Stomach (tissue), 4 donors: ENCODE results near the gene PRKG1.

Source experiments
- EP300 ChIP-seq: sonication (generic); formaldehyde crosslinking; IDR thresholded peaks from one replicate; pipeline ENCODE4 v1.6.1; 2017; ENCODE audit warnings: antibody characterized with exemption
- POLR2A ChIP-seq, 4 donors: fragments of 450-650 bp; IDR thresholded peaks; one replicate each; pipeline ENCODE4 v1.6.1; 2016; ENCODE audit warnings: antibody characterized with exemption in 4 of 4, control low read depth in 2 of 4, mild to moderate bottlenecking in 1 of 4, moderate library complexity in 1 of 4
- TF ChIP-seq, protein P1 (sequence below), 7 experiments: fragments of 450-650 bp in 4 of 7; fragments of 200-600 bp in 3 of 7; sonication (generic) in 3 of 7; IDR thresholded peaks; one replicate each; pipeline ENCODE4 v1.5.1; 2016 to 2019; ENCODE audit warnings: antibody characterized with exemption in 7 of 7, control low read depth in 2 of 7, mild to moderate bottlenecking in 1 of 7

DNA sequence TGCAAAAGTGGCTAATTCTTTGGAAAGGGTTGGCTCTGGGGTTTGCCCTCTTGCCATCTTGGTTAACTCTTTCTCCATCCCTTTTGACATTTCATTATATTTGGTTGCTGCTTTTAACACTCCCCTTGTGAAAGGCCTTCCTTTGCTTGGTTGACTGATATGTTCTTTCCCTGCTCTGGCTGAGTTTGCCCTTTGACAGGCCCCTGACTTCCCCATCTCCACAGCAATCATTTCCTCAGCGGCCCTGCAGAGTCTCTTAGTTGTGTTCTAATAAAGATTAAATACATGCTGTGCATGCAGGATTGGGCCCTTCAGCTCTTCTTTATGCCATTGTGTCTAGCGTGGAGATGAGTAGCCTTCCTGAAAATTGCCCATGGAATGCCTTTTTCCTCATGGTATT is 709.7 kb downstream of the PRKG1 start:
- TF ChIP-seq, protein P1, sequence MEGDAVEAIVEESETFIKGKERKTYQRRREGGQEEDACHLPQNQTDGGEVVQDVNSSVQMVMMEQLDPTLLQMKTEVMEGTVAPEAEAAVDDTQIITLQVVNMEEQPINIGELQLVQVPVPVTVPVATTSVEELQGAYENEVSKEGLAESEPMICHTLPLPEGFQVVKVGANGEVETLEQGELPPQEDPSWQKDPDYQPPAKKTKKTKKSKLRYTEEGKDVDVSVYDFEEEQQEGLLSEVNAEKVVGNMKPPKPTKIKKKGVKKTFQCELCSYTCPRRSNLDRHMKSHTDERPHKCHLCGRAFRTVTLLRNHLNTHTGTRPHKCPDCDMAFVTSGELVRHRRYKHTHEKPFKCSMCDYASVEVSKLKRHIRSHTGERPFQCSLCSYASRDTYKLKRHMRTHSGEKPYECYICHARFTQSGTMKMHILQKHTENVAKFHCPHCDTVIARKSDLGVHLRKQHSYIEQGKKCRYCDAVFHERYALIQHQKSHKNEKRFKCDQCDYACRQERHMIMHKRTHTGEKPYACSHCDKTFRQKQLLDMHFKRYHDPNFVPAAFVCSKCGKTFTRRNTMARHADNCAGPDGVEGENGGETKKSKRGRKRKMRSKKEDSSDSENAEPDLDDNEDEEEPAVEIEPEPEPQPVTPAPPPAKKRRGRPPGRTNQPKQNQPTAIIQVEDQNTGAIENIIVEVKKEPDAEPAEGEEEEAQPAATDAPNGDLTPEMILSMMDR (IDR thresholded peaks at IDR 0.05), result no peak
- no peak for TF ChIP-seq EP300
- TF ChIP-seq POLR2A (IDR thresholded peaks at IDR 0.05), result no peak
